Smooth muscle cell of the brain vasculature (primary cell): Measurements from ENCODE around the gene ANXA5.
"Not testable (repeated sequence)": the region's sequence is repeated elsewhere in the genome, so short reads cannot be mapped to it uniquely, and the experiment has no call there.

Experiments used
- DNase-seq: peaks from one replicate; pipeline ENCODE4 v3.0.0-alpha.2; 2012; ENCODE audit warnings: low read depth, low spot score

Gene ANXA5

DNA sequence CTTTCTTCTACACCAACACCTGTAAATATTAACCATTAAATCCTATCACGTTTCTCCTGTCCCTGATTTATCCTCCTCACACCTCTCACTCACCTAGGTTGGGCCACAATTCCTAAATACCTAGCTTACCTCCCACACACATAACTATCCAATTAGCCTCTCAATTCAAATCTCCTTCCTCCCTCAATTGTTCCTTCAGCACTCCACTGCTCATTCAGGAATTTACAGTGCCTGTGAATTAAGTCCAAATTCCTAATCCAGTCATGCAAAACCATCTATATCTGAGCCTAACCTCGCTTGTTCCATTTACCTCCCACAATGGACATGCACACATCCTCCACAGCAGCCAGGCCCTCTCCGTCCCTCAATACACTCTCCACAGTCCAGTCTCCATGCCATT is 17.5 kb downstream of the ANXA5 start:
- no peak for DNase-seq

DNA sequence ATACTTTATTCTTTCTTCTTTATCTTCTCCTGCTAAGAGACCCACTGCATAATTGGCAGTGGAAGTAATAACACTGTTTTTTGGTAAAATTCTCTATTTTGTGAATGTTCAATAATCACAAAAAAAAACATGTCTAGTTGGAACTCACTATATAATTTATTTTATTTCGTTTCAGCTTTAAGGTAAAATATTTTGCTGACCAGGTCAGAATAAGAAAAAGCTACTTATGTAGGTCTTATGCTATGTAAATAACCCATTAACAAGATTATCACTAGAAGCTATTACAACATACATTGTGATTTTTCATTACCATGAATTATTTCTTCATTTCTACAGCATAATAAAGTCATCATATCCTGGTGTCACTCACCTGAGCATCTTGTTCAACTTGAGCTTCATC is 19.3 kb downstream of the ANXA5 start:
- no peak for DNase-seq

DNA sequence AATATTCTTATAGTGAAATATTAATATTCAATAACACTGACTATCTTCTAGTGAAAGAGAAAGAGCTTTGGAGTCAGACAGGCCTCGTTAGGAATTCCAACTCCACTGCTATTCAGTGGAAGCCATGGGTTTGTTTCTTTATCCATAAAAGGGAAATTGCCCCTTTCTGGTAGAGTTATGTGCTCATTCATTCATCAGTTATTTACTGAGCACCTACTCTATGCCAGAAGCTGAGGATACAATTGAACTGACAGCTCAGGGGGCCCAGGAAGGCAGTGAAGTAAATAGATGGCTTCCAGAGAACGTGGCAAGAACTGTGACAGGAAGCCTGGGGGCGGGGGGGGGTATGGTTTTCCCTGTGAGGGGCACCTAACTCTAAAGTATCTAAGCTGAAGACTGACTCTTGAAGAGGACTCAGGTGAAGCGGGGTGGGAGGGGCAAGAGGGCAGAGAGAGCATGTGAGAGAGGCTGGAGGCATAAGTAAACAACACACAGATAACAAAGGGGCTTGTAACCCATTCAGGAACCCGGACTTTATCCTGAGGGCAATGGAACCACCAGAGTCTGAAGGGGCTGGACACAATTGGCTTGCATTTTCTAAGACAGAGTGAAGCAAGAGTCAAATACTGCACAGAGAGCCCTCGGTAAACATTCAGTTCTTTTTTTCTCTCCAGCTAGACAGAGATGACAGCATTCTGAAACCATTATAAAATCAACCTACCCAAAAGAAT is 20.3 kb downstream of the ANXA5 start:
- DNase-seq, result no peak

DNA sequence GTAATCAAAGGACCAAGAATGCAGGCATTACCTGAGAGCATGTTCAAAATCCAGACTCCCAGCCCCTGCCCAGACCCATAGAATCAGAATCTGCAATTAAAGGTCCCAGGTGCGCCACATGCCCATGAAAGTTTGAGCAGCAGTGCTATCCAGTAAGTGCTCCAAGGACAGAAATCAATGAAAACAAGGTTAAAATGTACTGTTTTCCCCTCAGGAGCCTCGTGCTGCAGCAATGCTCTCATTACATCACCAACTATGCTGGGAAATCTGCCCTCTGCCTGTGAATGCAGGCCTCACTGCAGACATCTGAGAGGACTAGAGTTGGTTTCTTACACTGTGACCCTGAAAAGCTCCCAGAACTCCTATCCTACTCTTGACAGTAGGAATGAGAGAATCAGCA is 21.1 kb downstream of the ANXA5 start:
- DNase-seq, result no peak

DNA sequence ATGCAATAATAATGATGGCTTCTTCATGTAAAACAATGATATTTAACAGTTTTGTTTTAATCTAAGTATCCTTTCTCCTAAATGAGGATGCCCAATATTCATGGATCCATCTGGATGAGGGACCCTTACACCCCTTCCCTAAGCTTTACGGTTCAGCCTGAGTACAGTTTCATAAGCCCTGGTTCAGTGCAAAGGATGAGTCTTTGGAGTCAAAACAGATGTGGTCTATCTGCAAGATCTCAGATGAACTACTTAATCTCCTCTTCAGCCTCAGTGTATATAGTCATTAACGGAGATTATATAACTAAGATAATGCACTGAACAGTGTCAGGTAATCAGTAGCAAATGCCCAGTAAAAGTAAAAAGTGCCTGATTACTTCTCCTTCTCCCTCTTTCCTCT is 22.1 kb downstream of the ANXA5 start:
- no peak for DNase-seq

DNA sequence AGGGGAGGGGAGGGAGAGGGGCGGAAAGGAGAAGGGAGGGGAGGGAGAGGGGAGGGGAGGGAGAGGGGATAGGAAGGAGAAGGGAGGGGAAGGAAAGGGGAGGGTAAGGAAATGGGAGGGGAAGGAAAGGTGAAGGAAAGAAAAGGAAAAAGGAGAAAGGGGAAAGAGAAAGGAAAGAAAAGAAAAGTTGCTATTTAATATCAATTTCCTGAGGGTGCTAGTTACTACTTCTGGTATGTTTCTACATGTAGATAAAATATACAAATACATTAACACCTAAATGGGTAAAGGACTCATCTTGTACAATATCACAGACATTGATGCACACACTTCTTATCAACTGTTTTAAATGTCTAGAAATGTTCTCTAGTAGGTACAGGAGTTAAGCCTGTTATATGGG is 22.6 kb downstream of the ANXA5 start:
- no peak for DNase-seq

DNA sequence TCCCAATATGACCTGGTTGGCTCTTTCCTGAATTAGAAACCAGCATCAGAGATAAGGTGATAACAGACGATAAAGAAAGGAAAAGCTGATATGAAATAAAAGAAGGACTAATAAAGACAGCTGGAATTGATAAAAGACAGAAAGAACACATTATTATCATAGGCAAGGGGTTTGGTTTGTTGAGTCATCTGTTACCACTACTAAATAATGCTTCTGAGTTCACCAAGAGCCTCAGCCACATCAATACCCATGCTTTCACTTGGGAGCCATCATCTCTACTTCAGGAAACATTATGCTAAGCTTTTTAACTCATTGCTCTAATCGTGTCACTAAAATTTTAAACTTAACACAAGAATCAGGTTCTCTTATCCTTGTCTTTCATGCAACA is 27.6 kb downstream of the ANXA5 start:
- DNase-seq, result no peak

DNA sequence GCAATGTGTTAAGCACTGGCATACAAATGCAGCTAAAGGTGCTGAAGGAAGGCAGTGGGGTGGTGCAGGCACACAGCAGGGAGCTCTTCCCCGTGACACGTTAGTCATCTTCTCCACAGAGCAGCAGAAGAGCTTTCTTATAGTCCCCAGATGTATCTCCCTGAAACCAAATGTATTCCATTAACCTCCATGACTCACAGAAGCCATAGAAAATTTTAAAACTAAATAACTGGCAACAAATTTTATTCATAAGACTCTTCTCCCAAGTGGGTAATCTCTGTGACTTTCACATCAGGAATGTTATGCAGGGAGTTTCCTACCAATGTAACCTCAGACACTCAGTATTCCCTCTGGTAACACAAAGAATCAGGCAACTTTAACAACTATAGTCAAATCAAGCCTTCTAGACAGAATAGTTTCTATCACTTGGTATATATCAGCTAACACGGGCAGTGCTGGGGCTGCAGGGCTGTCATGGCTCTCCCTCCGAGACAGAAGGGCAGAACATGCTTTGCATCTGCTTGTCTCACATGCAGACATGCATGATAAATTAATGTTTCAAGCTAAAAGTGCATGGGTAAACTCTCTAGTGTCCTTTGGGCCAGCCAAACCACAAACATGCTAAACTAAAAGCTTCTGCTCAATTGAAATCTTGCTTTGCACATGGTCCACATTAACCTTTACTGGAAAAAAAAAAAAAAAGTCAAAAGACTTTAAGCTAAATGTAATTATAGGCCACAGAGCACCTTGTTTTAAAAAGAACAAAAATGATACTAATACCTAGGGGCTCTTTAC is 28.2 kb downstream of the ANXA5 start:
- peak; percentile 84 for DNase-seq

DNA sequence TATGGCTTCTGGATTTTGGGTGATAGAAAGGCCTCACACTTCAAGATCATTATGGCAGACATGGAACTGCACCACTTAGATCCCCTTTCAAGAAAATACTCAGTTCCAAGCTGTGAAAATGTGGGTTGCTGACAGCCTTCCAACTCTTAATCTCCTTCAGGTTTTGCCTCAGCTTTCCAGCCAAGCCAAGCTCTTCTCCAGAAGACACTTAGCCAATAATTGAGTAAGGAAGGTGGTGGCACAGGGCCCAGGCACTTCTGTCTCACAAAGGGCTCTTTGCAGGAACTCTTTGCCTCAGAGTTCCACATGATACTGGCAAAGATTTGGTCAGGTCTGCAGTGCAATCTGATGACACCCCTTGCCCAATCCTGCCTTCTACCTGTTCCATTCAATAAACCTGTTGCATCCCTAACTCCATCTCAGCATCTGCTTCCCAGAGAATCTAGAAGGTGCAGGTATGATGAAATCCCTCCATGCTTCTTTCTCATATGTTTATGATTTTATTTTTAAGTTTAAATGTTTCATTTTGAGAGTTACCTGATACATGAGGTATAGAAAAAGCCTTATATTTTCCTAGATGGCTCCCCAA is 30.6 kb downstream of the ANXA5 start:
- DNase-seq, result no peak

DNA sequence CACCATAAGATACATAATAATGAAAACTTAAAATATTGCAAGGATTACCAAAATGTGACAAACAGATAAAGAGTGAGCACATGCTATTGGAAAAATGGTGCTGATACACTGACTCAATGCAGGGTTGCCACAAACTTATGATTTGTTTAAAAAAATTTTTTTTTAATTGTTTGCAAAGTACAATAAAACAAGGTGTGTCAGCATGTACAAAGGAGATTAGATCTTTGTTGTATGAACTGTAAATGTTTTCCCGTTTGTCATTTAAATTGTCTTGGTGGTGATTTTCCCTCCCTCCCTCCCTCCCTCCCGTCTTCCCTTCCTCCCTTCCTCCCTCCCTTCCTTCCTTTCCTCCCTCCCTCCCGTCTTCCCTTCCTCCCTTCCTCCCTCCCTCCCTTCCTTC is 31.4 kb downstream of the ANXA5 start:
- DNase-seq, result no peak

DNA sequence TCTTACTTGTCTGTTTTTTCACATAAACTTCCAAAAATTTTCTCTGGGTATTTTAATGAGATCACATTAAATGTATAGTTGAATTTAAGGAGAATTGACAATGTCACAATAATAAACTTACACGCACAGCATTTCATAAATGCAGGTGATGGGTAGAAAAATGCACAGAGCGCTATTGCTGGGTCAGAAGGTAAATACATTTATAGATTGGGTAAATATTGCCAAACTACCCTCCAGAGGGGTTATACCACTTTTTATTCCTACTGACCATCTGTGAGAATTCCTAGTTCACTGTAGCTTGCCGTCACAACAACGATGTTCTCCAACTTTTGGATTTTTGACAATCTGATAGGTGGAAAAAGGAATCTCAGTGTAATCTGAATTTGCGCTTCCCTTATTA is 34.6 kb downstream of the ANXA5 start:
- no peak for DNase-seq

DNA sequence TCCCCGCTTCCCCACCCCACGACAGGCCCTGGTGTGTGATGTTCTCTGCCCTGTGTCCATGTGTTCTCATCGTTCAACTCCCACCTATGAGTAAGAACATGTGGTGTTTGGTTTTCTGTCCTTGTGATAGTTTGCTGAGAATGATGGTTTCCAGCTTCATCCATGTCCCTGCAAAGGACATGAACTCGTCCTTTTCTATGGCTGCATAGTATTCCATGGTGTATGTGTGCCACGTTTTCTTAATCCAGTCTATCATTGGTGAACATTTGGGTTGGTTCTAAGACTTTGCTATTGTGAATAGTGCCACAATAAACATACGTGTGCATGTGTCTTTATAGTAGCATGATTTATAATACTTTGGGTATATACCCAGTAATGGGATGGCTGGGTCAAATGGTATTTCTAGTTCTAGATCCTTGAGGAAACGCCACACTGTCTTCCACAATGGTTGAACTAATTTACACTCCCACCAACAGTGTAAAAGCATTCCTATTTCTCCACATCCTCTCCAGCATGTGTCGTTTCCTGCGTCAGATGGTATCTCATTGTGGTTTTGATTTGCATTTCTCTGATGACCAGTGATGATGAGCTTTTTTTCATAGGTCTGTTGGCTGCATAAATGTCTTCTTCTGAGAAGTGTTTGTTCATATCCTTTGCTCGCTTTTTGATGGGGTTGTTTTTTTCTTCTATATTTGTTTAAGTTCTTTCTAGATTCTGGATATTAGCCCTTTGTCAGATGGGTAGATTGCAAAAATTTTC is 36.4 kb downstream of the ANXA5 start:
- DNase-seq, result not testable (repeated sequence)

DNA sequence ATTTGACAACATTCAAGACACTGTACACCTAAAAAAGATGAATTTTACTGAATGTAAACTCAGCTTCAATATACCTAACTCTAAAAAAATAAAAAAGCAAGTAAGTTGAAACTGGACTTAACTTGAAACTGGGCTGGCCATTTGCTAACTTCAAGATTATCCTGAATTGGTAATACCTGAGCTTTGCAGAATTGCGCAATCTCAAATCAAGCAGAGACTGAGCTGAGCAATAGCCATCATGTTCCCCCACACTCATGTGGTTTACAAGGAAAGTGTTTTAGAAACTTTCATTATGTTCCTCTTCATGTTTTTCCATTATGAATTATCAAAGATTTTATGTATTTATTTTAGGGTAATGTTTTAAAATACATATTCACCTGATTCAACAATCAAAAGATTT is 38.7 kb downstream of the ANXA5 start:
- DNase-seq, result no peak

DNA sequence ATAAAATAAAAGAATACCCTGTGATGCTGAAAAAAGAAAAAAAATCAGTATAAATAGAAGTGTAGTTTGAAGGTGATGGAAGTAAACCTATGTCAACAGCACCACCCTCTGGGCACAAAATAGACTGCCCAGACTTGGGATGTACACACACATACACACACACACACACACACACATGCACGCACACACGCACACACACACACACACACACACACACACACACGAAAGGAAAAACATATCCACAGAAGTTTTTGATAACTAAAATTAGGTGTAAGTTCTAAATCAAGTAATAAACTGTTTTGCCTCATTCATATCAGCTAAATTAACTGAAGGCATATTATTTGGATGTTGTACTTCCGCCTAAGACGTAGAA is 40.5 kb downstream of the ANXA5 start:
- peak; percentile 29 for DNase-seq

DNA sequence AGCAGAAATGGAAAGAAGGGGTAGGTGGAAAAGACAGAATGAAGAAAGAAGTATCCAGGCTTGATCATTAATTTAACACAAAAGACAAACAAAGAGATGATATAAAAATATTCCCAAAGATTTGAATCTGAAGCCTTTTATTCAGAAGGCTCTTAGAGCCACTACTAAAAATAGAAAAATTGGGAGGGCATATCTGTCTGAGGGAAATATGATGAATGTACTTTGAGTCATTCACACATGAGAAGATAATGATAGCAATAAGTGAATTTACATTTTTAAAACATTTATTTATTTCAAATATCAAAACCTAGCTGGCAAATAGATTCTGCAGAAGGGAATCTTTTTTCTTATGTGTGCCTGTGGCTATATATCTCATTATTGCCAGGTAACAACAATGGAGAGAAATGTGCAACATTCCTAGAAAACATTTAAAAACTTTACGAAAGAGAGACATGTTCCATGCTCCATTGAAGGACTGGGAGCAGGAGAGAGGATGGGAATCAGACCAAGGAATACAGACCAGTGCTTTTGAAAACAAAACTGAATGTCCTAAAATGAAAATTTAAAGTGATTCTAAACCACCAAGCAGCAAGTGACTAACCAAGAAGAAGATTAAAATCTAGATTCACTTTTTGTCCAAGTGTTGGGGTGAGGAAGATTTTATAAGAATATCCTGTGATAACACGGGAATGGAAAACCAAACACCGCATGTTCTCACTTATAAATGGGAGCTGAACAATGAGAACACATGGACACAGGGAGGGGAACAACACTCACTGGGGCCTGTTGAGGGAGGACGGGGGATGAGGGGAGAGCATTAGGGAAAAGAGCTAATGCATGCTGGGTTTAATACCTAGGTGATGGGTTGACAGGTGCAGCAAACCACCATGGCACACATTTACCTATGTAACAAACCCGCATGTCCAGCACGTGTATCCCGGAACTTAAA is 41.2 kb downstream of the ANXA5 start:
- DNase-seq, result no peak

DNA sequence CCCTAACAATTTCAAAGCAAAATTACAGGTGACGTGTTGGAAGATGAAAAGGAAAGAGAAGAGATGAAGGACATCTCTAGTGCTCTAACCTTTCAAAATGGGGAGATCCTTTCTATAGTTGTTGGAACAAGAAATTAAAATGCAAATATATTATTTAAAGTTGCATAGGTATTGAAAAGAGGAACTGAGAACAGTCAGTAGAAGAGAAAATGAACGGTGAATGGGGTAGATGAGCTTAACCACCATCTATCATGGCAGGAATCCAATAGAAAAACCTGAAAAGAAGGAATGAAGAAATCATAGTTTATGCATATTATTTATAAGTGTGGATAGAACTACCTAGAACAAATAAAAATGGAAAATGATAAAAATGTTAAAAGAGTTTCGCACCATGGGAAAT is 42.0 kb downstream of the ANXA5 start:
- no peak for DNase-seq

DNA sequence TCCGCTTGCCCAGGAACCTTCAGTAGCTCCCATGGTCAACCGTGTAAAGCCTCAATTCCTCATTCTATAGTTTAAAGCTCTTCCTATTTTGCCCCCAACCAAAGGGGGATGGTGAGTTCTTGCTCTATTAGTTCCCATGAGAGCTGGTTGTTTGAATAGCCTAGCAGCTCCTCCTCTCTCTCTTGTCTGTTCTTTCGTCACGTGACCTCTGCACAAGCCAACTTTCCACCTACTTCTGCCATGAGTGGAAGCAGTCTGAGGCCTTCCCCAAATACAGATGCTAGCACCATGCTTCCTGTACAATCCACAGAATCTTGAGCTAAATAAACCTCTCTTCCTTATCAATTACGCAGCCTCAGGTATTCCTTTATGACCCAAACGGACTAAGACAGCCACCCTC is 42.8 kb downstream of the ANXA5 start:
- DNase-seq, result no peak

DNA sequence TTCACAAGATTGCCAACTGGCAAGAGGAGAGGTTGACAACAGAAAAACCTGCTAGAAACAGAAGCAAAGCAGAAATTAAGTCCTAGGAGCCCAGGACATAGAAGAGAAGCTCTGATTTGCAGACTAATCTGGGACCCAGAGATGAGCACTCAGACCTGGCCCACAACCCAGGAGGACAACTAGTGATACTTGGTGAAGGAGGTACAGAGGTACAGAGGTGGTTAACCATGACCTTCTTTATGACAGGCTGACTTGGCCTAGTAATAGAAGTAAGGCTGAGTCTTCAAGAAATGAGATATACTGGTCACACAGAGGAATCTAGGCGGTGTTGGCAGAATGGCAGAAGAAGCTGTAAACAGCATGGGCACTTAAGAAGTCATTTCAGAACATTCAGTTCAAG is 43.6 kb downstream of the ANXA5 start:
- no peak for DNase-seq

DNA sequence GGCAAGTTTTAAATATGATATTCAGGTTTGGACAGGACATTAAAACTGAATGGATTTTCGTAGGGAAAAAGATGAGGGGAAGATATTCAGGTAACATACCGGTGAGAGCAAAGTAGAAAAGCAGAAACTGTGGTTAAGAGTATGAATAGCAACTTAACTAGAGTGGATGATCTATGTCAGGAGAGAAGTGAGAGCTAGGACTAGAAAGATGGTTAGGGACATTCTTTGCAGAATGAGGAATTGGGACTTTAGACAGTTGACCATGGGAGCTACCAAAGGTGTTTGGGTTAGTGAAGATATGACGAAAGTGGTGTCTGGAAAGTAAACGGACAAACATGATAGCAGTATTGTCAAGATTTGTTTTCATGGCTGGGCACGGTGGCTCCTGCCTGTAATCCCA is 45.2 kb downstream of the ANXA5 start:
- DNase-seq, result no peak

DNA sequence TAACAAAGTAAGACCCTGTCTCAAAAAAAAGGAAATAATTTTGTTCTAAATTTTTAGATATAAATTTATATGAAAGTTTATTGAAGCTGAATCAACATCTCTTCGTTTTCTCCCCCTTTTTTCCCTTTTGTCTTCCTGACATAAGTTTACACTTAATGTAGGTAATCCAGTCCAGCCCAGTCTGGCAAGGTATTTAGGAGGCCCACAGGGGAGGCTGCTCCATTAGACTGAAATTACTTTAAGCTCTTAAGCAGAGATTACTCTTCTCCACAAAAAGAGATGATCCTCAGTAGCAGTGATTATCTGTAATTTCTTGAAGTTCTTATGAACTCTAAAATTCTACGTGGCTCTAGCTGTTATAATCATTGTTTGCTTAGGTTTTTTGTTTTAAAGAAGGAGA is 46.0 kb downstream of the ANXA5 start:
- DNase-seq, result no peak

DNA sequence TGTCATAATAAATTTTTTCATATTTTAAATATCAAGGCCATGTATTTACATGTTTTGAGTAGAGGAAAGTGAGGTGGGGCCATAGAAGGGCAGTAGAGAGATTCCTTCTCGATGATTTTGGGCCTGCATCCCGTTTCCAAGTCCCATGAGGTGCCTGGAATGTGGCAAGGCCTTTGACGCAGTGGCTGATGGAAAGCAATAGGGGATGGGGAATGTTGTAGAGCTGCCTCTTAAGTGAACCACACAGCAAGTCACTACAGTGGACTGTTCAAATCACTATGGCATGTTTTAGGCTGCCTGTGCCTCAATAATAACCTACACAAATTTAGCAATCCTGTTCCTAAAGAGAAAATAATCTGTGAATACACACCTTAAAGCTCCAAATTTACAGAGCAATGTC is 48.3 kb downstream of the ANXA5 start:
- DNase-seq, result no peak
